HG03571 (cell line): ENCODE results near the gene PSAP.

Experiments used
- ATAC-seq: cut with Tn5 transposase; IDR thresholded peaks from one replicate; pipeline ENCODE4 v1.9.1; 2021; ENCODE audit not compliant: unreplicated experiment

Gene PSAP

GRCh38 chr10:71769279-71769823 lies 81.7 kb downstream of the PSAP start:
- peak; percentile 21 for ATAC-seq

GRCh38 chr10:71767420-71768035 lies 83.5 kb downstream of the PSAP start:
- no peak for ATAC-seq

GRCh38 chr10:71766717-71767419 lies 84.2 kb downstream of the PSAP start:
- ATAC-seq, result no peak
